H1 (cell line): ENCODE measurements around the gene P2RX1. TPM values are rescaled to one million over a fixed set of nuclear protein-coding genes. Genes with fewer than 3 reads are reported as not detected.
A peak's percentile ranks its signal among the peaks of the same experiment; 100 is the strongest.

Experiments
- EP300 ChIP-seq, 2 experiments: IDR thresholded peaks; 1 replicate in 1 of 2; 2 replicates in 1 of 2; pipeline ENCODE4 v1.6.1; 2011 to 2012; ENCODE audit warnings: low read depth in 2 of 2, low read length in 2 of 2, mild to moderate bottlenecking in 2 of 2, borderline replicate concordance in 1 of 2, inconsistent platforms in 1 of 2, moderate library complexity in 1 of 2
- GTF2F1 ChIP-seq: IDR thresholded peaks from 2 replicates; pipeline ENCODE4 v1.6.1; 2012; ENCODE audit warnings: low read depth, low read length, improper control_type of control experiment, borderline replicate concordance
- HDAC2 ChIP-seq, 2 experiments: fragments of 300-600 bp in 1 of 2; sonication (generic) in 1 of 2; IDR thresholded peaks; 2 replicates each; pipeline ENCODE4 v1.6.1; 2011 to 2012; ENCODE audit warnings: low read depth in 2 of 2, low read length in 2 of 2, mild to moderate bottlenecking in 2 of 2, moderate library complexity in 2 of 2, borderline replicate concordance in 1 of 2, inconsistent platforms in 1 of 2
- NANOG ChIP-seq: IDR thresholded peaks from 2 replicates; pipeline ENCODE4 v1.6.1; 2011; ENCODE audit warnings: low read length, low read depth, mild to moderate bottlenecking, inconsistent platforms; ENCODE audit not compliant: insufficient read depth, poor library complexity, severe bottlenecking
- POLR2AphosphoS5 ChIP-seq: IDR thresholded peaks from 2 replicates; pipeline ENCODE4 v1.6.1; 2011; ENCODE audit warnings: low read depth, low read length
- polyA plus RNA-seq, 7 experiments: library from polyadenylated mRNA; depleted of rRNA in 3 of 7; stranded (reverse) in 5 of 7; unstranded in 2 of 7; fragments of >200 nt in 5 of 7; fragments of 200-250 nt in 2 of 7; gene quantifications; 1 replicate in 5 of 7; 2 replicates in 1 of 7; 4 replicates in 1 of 7; pipeline versions ENCODE4 v1.2.1 to v1.2.3, GENCODE V29; 2011 to 2013; ENCODE audit warnings: missing spikeins in 2 of 7, mixed read lengths in 2 of 7
- total RNA-seq: library from RNA; stranded (reverse); fragmentation: NEBNext Ultra II Directional; extraction: Animal tissue kit (Norgen Biotek cat#: 25700); gene quantifications from 2 replicates; pipeline ENCODE4 v1.2.1, GENCODE V29; 2021
- TF ChIP-seq, protein P1 (sequence below): fragments of 300-600 bp; sonication (generic); IDR thresholded peaks from 2 replicates; pipeline ENCODE4 v1.7.1; 2012; ENCODE audit warnings: low read length, moderate library complexity, mild to moderate bottlenecking, inconsistent platforms; ENCODE audit not compliant: insufficient replicate concordance
- TF ChIP-seq, protein P2 (sequence below): IDR thresholded peaks from 2 replicates; pipeline ENCODE4 v1.6.1; 2011; ENCODE audit warnings: low read length, improper control_type of control experiment

P2RX1 gene
- total and polyA plus RNA-seq, 2 of the 8 experiments (the other 6 are each of a cell fraction or from before 2014, with no cell fraction given), result 0.45 to 1.1 TPM

DNA sequence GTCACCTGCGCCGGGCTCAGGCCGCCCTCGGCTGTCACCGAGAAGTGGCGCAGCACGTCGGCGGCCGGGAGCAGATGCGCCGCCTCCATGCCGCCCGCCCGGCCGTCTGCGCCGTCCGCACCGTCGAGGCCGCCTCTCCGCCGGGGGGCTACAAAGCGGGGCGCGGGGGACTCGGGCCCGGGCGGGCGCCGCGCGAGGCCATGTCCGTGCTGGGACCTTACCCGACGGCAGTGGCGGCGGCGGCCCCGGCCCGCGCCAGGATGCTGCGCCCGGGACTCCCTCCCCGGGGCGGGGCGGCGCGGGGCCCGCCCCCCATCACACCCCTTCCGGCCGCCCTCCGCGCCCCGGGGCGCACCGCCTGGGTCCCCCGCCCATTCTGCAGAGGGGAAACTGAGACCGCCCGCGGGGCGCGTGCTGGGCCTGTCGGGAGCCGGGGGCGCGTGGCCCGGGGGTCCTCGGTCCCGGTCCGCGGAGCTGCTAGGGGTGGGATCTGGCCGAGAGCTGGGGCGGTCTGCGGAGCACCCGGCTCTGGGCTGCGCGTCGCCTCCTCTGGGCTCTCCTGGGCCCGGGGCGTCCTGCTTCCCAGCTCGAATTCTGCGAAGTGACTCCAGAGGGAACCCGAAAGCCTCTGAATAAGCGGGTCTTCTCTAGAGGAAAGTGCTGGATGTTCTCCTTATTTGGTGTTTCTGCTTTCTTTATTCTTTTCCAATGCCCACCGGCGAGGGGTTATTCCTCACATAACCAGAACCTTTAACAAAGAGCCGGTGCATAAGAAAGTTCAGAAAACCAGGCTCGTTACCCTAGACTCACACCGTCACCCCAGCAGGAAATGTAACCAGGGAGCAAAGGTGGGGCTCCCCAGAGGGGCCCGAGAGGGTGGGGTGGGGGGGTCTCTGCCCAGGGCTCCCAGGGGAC is 48.2 kb upstream of the P2RX1 start, which contains the start of gene ATP2A3 (continued):
- TF ChIP-seq, protein P1, sequence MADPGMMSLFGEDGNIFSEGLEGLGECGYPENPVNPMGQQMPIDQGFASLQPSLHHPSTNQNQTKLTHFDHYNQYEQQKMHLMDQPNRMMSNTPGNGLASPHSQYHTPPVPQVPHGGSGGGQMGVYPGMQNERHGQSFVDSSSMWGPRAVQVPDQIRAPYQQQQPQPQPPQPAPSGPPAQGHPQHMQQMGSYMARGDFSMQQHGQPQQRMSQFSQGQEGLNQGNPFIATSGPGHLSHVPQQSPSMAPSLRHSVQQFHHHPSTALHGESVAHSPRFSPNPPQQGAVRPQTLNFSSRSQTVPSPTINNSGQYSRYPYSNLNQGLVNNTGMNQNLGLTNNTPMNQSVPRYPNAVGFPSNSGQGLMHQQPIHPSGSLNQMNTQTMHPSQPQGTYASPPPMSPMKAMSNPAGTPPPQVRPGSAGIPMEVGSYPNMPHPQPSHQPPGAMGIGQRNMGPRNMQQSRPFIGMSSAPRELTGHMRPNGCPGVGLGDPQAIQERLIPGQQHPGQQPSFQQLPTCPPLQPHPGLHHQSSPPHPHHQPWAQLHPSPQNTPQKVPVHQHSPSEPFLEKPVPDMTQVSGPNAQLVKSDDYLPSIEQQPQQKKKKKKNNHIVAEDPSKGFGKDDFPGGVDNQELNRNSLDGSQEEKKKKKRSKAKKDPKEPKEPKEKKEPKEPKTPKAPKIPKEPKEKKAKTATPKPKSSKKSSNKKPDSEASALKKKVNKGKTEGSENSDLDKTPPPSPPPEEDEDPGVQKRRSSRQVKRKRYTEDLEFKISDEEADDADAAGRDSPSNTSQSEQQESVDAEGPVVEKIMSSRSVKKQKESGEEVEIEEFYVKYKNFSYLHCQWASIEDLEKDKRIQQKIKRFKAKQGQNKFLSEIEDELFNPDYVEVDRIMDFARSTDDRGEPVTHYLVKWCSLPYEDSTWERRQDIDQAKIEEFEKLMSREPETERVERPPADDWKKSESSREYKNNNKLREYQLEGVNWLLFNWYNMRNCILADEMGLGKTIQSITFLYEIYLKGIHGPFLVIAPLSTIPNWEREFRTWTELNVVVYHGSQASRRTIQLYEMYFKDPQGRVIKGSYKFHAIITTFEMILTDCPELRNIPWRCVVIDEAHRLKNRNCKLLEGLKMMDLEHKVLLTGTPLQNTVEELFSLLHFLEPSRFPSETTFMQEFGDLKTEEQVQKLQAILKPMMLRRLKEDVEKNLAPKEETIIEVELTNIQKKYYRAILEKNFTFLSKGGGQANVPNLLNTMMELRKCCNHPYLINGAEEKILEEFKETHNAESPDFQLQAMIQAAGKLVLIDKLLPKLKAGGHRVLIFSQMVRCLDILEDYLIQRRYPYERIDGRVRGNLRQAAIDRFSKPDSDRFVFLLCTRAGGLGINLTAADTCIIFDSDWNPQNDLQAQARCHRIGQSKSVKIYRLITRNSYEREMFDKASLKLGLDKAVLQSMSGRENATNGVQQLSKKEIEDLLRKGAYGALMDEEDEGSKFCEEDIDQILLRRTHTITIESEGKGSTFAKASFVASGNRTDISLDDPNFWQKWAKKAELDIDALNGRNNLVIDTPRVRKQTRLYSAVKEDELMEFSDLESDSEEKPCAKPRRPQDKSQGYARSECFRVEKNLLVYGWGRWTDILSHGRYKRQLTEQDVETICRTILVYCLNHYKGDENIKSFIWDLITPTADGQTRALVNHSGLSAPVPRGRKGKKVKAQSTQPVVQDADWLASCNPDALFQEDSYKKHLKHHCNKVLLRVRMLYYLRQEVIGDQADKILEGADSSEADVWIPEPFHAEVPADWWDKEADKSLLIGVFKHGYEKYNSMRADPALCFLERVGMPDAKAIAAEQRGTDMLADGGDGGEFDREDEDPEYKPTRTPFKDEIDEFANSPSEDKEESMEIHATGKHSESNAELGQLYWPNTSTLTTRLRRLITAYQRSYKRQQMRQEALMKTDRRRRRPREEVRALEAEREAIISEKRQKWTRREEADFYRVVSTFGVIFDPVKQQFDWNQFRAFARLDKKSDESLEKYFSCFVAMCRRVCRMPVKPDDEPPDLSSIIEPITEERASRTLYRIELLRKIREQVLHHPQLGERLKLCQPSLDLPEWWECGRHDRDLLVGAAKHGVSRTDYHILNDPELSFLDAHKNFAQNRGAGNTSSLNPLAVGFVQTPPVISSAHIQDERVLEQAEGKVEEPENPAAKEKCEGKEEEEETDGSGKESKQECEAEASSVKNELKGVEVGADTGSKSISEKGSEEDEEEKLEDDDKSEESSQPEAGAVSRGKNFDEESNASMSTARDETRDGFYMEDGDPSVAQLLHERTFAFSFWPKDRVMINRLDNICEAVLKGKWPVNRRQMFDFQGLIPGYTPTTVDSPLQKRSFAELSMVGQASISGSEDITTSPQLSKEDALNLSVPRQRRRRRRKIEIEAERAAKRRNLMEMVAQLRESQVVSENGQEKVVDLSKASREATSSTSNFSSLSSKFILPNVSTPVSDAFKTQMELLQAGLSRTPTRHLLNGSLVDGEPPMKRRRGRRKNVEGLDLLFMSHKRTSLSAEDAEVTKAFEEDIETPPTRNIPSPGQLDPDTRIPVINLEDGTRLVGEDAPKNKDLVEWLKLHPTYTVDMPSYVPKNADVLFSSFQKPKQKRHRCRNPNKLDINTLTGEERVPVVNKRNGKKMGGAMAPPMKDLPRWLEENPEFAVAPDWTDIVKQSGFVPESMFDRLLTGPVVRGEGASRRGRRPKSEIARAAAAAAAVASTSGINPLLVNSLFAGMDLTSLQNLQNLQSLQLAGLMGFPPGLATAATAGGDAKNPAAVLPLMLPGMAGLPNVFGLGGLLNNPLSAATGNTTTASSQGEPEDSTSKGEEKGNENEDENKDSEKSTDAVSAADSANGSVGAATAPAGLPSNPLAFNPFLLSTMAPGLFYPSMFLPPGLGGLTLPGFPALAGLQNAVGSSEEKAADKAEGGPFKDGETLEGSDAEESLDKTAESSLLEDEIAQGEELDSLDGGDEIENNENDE, result no peak
- TF ChIP-seq EP300 (IDR thresholded peaks at IDR 0.05; ENCODE audit: borderline replicate concordance in 1 of 2, low read depth in 2 of 2, low read length in 2 of 2) (peak in 1 of 2 experiments; percentile 24; a peak in 1 of 3 replicates), HDAC2 (IDR thresholded peaks at IDR 0.05; ENCODE audit: borderline replicate concordance in 1 of 2, low read depth in 2 of 2, low read length in 2 of 2) (0 out of 4 replicates have a peak, but pooled peaks of 1 of the 2 experiments have one; percentile 28), POLR2AphosphoS5 (no peak), NANOG (no peak), GTF2F1 (no peak)
- TF ChIP-seq, protein P2, sequence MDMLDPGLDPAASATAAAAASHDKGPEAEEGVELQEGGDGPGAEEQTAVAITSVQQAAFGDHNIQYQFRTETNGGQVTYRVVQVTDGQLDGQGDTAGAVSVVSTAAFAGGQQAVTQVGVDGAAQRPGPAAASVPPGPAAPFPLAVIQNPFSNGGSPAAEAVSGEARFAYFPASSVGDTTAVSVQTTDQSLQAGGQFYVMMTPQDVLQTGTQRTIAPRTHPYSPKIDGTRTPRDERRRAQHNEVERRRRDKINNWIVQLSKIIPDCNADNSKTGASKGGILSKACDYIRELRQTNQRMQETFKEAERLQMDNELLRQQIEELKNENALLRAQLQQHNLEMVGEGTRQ, result no peak
